Endothelial cell of umbilical vein (primary cell): Measurements from ENCODE around the gene TUBG2. TPM values are rescaled to one million over a fixed set of nuclear protein-coding genes. Genes with fewer than 3 reads are reported as not detected.

Source experiments
- BruUV-seq: library from RNA; stranded (reverse); fragments of 400-500 nt; replicated peaks from 2 replicates; lab custom pipeline; 2021; lab: Mats Ljungman, UMichigan
- CTCF ChIA-PET: fragments of 300-600, 350-600 bp; sonication (Branson Sonifier 250); formaldehyde crosslinking; loops from one replicate; lab custom pipeline; 2021; ENCODE audit warnings: antibody characterized with exemption, inconsistent platforms; lab: Charles Lee
- POLR2A ChIA-PET: fragments of 300-600, 350-600 bp; sonication (Branson Sonifier 250); formaldehyde crosslinking; loops from one replicate; lab custom pipeline; 2021; ENCODE audit warnings: antibody characterized with exemption, inconsistent platforms; lab: Charles Lee
- DNase-seq: peaks from one replicate; pipeline ENCODE4 v3.0.0-alpha.2; 2011; ENCODE audit warnings: low read depth, low spot score
- FAIRE-seq: peaks from 2 replicates; lab custom pipeline; 2011; peaks lifted over from hg19 to GRCh38; lab: Jason Lieb, UNC
- H2AFZ ChIP-seq: 2 replicates; pipeline ENCODE4 v1.6.0; 2012; ENCODE audit warnings: low read depth, low read length, control low read depth, inconsistent platforms
- H3K27ac ChIP-seq: 2 replicates; pipeline ENCODE4 v1.5.1; 2011; ENCODE audit warnings: low read depth, mild to moderate bottlenecking, control low read depth, low read length, moderate library complexity; ENCODE audit not compliant: insufficient read depth
- H3K27me3 ChIP-seq, 2 experiments: 2 replicates each; pipeline versions ENCODE4 v1.6.0 to v1.6.1; 2011; ENCODE audit warnings: low read length in 2 of 2, mixed read lengths in 1 of 2; ENCODE audit not compliant: control insufficient read depth in 2 of 2, insufficient read depth in 2 of 2
- H3K36me3 ChIP-seq, 2 experiments: 2 replicates in 1 of 2; 3 replicates in 1 of 2; pipeline ENCODE4 v1.5.1; 2011; ENCODE audit warnings: low read length in 2 of 2, mild to moderate bottlenecking in 1 of 2, moderate library complexity in 1 of 2; ENCODE audit not compliant: control insufficient read depth in 2 of 2, insufficient read depth in 2 of 2; ENCODE audit errors: extremely low read depth in 1 of 2
- H3K4me1 ChIP-seq: 3 replicates; pipeline ENCODE4 v1.5.1; 2011; ENCODE audit warnings: mild to moderate bottlenecking, low read length; ENCODE audit not compliant: control insufficient read depth, insufficient read depth; ENCODE audit errors: extremely low read depth
- H3K4me2 ChIP-seq: 2 replicates; pipeline ENCODE4 v1.6.1; 2011; ENCODE audit warnings: low read length, control low read depth, mixed read lengths; ENCODE audit not compliant: insufficient read depth
- H3K4me3 ChIP-seq, 3 experiments: fragments of 200-600 bp in 1 of 3; sonication (generic), shearing (Covaris generic) in 1 of 3; replicated peaks in 1 of 3; 2 replicates each; pipeline ENCODE4 v1.5.1; 2011 to 2016; ENCODE audit warnings: control low read depth in 3 of 3, low read length in 3 of 3, mild to moderate bottlenecking in 2 of 3, inconsistent platforms in 1 of 3, low read depth in 1 of 3, moderate library complexity in 1 of 3; ENCODE audit not compliant: insufficient read depth in 1 of 3
- H3K79me2 ChIP-seq: 2 replicates; pipeline ENCODE4 v1.6.0; 2012; ENCODE audit warnings: low read length, inconsistent platforms; ENCODE audit not compliant: control insufficient read depth, insufficient read depth
- H3K9ac ChIP-seq: replicated peaks from 2 replicates; pipeline ENCODE3; 2011; ENCODE audit warnings: low read length, control low read depth; ENCODE audit not compliant: insufficient read depth; ENCODE audit errors: extremely low read depth
- H3K9me1 ChIP-seq: replicated peaks from 3 replicates; pipeline ENCODE4 v1.6.0; 2011; ENCODE audit warnings: mild to moderate bottlenecking, low read length; ENCODE audit not compliant: control insufficient read depth, insufficient read depth; ENCODE audit errors: extremely low read depth
- H3K9me3 ChIP-seq: replicated peaks from 2 replicates; pipeline ENCODE4 v1.5.1; 2012; ENCODE audit warnings: low read length, inconsistent platforms; ENCODE audit not compliant: control insufficient read depth, insufficient read depth
- H4K20me1 ChIP-seq: replicated peaks from 2 replicates; pipeline ENCODE3; 2011; ENCODE audit warnings: mild to moderate bottlenecking, low read length; ENCODE audit not compliant: control insufficient read depth, insufficient read depth; ENCODE audit errors: extremely low read depth
- EZH2 ChIP-seq: IDR thresholded peaks from 2 replicates; pipeline ENCODE4 v1.6.1; 2012; ENCODE audit warnings: borderline replicate concordance, low read depth, mild to moderate bottlenecking, moderate library complexity, low read length, inconsistent platforms; ENCODE audit not compliant: severe bottlenecking
- FOS ChIP-seq: IDR thresholded peaks from 2 replicates; pipeline ENCODE4 v1.6.1; 2011; ENCODE audit warnings: mild to moderate bottlenecking, low read length, moderate library complexity, borderline replicate concordance; ENCODE audit not compliant: insufficient read depth
- GATA2 ChIP-seq: IDR thresholded peaks from 2 replicates; pipeline ENCODE4 v1.7.0; 2011; ENCODE audit warnings: low read depth, mild to moderate bottlenecking, moderate library complexity, mixed read lengths, low read length; ENCODE audit not compliant: insufficient read length, insufficient read depth
- JUN ChIP-seq: IDR thresholded peaks from 2 replicates; pipeline ENCODE4 v1.6.1; 2011; ENCODE audit warnings: borderline replicate concordance, low read depth; ENCODE audit not compliant: insufficient read length, insufficient read depth
- MYC ChIP-seq: IDR thresholded peaks from one replicate; pipeline ENCODE4 v1.6.1; 2011; ENCODE audit warnings: mild to moderate bottlenecking, low read depth, low read length
- POLR2AphosphoS5 ChIP-seq: IDR thresholded peaks from 2 replicates; pipeline ENCODE4 v1.6.1; 2012; ENCODE audit warnings: low read depth, mild to moderate bottlenecking, control low read depth, low read length, moderate library complexity; ENCODE audit not compliant: insufficient read depth
- dilution Hi-C: fragments of 300-500 bp; cut with MboI; formaldehyde crosslinking; loops from one replicate; pipeline ENCODE4 v1.15.0; 2019; ENCODE audit warnings: low sequenced_read_pairs; ENCODE audit not compliant: extremely low pct_ligation_motif_present
- intact Hi-C: fragments of 100-400 bp; cut with micrococcal nuclease; formaldehyde crosslinking; loops from one replicate; pipeline ENCODE4 v1.10.0; 2022
- polyA plus RNA-seq, 4 experiments: library from polyadenylated mRNA; depleted of rRNA in 3 of 4; stranded (reverse) in 3 of 4; unstranded in 1 of 4; fragments of >200 nt; gene quantifications; 2 replicates each; pipeline versions ENCODE4 v1.2.1 to v1.2.3, GENCODE V29; 2011 to 2012; ENCODE audit warnings: missing spikeins in 1 of 4
- total RNA-seq: library from RNA; stranded (reverse); gene quantifications from 2 replicates; pipeline ENCODE4 v1.2.3, GENCODE V29; 2021
- TF ChIP-seq, protein P1 (sequence below): IDR thresholded peaks from 2 replicates; pipeline ENCODE4 v1.6.1; 2011; ENCODE audit not compliant: insufficient read depth, insufficient read length
- TF ChIP-seq, protein P2 (sequence below), 2 donors: IDR thresholded peaks; 1 replicate in 1 of 2; 2 replicates in 1 of 2; pipeline ENCODE4 v1.5.1; 2011; ENCODE audit warnings: low read length in 2 of 2, mild to moderate bottlenecking in 2 of 2, moderate library complexity in 2 of 2, control low read depth in 1 of 2, inconsistent platforms in 1 of 2, low read depth in 1 of 2; ENCODE audit not compliant: insufficient read depth in 1 of 2; ENCODE audit errors: extremely low read depth in 1 of 2

Gene TUBG2
- total and polyA plus RNA-seq, 2 donors (not counting 3 experiments of a cell fraction or from before 2014, with no cell fraction given) = 13.2 to 17.7 TPM

DNA sequence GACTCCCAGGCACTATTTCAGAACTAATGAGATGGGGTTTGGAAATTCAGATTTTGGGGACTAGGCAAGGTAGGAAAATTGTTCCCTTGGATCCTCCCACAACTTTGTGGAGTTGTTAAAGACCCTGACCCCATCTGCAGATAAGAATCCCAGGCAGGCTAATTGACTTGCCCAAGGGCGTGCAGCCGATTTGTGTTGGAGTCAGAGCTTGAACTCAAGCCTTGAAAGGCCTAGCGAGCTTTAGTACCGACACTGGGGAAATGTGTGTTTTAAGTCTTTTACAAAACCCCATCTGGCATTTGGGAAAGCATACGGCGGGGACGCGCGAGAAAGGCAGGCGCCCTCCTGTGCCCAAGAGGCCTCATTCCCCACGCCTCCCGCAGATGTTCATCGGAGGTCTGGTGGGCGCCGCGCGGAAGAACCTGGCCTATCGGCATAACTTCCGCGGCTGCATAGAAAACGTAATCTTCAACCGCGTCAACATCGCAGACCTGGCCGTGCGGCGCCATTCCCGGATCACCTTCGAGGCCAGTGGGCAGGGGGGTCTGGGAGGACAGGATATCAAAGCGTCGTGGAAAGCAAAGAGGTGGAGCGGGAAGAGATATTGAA is 27.5 kb downstream of the TUBG2 start:
- Histone ChIP-seq H3K4me3 (no peak overlapping the region), H3K4me1 (peaks cover 14% of the 10 kb centered on the region), H3K9me3 (no peaks in the 10 kb centered on the region), H4K20me1 (no peaks in the 10 kb centered on the region), H2AFZ (no peak overlapping the region), H3K9ac (no peak overlapping the region), H3K79me2 (no peaks in the 10 kb centered on the region), H3K36me3 (no peaks in the 10 kb centered on the region), H3K27ac (no peak overlapping the region), H3K27me3 (peaks cover 0 to 20% of the 10 kb centered on the region in 2 experiments), H3K9me1 (no peaks in the 10 kb centered on the region), H3K4me2 (no peak overlapping the region)
- FAIRE-seq = no peak
- TF ChIP-seq EZH2 = peak; percentile 66
- TF ChIP-seq JUN = no peak
- BruUV-seq = no TSS peak
- CTCF ChIA-PET = no interaction called here
- intact Hi-C loops = no loop called here
- no peak for DNase-seq
- POLR2A ChIA-PET = no interaction called here
- dilution Hi-C loops = no loop called here

DNA sequence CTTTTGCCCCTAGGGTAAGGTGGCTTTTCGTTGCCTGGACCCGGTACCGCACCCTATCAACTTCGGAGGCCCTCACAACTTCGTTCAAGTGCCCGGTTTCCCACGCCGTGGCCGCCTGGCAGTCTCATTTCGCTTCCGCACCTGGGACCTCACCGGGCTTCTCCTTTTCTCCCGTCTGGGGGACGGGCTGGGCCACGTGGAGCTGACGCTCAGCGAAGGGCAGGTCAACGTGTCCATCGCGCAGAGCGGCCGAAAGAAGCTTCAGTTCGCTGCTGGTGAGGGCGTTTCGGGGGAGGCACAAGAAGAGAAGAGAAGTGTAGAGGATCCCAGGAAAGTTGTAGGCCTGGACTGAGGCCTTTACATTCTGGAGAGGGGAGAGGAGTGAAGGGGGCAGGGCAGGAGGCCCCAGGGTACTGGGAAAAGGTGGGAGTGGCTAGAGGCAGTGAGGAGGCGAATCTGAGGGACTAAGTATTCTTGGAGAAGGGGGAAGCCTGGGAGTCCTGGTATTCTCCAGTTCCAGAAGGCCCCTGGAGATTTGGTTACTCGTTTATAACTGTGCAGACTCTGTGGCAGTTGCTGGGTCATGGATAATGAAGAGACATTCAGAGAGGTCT is 28.7 kb downstream of the TUBG2 start:
- no peaks in the 10 kb centered on the region for H3K36me3 ChIP-seq
- no peaks in the 10 kb centered on the region for H3K9me3 ChIP-seq
- H4K20me1 ChIP-seq = no peaks in the 10 kb centered on the region
- DNase-seq (no peak), FAIRE-seq (no peak)
- intact Hi-C loops = no loop called here
- H3K9me1 ChIP-seq = no peaks in the 10 kb centered on the region
- no peak for TF ChIP-seq MYC
- TF ChIP-seq, protein P1, sequence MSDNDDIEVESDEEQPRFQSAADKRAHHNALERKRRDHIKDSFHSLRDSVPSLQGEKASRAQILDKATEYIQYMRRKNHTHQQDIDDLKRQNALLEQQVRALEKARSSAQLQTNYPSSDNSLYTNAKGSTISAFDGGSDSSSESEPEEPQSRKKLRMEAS = no peak
- TF ChIP-seq EZH2 = no peak
- TF ChIP-seq GATA2 = no peak
- TF ChIP-seq POLR2AphosphoS5 = no peak
- TF ChIP-seq, protein P2, sequence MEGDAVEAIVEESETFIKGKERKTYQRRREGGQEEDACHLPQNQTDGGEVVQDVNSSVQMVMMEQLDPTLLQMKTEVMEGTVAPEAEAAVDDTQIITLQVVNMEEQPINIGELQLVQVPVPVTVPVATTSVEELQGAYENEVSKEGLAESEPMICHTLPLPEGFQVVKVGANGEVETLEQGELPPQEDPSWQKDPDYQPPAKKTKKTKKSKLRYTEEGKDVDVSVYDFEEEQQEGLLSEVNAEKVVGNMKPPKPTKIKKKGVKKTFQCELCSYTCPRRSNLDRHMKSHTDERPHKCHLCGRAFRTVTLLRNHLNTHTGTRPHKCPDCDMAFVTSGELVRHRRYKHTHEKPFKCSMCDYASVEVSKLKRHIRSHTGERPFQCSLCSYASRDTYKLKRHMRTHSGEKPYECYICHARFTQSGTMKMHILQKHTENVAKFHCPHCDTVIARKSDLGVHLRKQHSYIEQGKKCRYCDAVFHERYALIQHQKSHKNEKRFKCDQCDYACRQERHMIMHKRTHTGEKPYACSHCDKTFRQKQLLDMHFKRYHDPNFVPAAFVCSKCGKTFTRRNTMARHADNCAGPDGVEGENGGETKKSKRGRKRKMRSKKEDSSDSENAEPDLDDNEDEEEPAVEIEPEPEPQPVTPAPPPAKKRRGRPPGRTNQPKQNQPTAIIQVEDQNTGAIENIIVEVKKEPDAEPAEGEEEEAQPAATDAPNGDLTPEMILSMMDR (IDR thresholded peaks at IDR 0.05; ENCODE audit: extremely low read depth in 1 of 2, insufficient read depth in 1 of 2, low read depth in 1 of 2, low read length in 2 of 2) = no peak
- TF ChIP-seq FOS = no peak
- no peak for TF ChIP-seq JUN
- H3K4me2 ChIP-seq = no peak overlapping the region
- H3K4me3 ChIP-seq = no peak overlapping the region
- H2AFZ ChIP-seq = no peak overlapping the region
- peaks cover 6% of the 10 kb centered on the region for H3K4me1 ChIP-seq
- dilution Hi-C loops = no loop called here
- no TSS peak for BruUV-seq
- no peaks in the 10 kb centered on the region for H3K79me2 ChIP-seq
- H3K27ac ChIP-seq = no peak overlapping the region
- peaks cover 0 to 20% of the 10 kb centered on the region in 2 experiments for H3K27me3 ChIP-seq
- no peak overlapping the region for H3K9ac ChIP-seq
- POLR2A ChIA-PET = no interaction called here
- CTCF ChIA-PET = no interaction called here
